8988T (cell line): ENCODE results near the gene SLC5A5.

Experiments
- DNase-seq: peaks from one replicate; pipeline ENCODE4 v3.0.0; 2011

SLC5A5 gene

DNA sequence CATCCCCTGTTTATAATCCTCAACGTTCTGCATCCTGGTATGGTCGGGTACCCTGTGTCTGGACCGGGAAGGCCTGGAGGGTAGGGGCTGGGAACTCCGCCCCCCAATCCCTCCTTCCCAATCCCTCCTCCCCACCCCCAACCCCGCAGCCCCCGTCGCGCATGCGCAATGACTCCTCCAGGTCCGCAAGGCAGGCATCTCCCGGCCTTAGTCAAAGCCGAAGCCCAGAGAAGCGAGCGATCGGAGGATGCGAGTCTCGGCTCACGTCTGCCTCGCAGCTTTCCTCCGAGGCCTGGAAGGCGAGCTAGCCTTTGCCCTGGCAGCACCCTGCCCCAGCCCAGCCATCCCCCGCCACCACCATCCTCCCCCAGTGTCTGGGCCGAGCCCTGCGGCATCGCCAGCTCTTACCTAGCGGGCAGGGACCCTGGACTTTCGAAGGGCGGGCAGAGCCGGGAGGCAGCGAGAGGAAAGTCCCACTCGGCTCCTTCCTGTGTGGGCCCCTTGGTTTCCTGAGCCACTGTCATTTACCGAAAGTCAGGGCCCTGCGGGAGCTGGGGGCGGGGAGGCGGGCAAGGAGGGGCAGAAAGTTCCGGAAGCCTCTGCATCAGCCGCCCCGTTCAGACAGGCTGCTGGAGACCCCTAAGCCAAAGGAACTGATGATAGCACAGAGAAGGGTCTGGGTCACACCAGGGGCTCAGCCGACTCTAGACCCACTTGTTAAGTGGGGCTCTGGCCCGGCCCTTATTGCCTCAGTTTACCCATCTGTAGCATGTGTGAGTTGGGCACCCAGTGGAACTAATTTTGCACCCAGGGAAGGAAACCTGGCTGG, 24.0 kb upstream of the SLC5A5 start, which contains the start of gene JAK3:
TSS of gene JAK3 (minus strand) at position 445 of the 829 bp plus-strand sequence. CDS start 3,565 bp downstream, outside the sequence.
- no peak for DNase-seq

DNA sequence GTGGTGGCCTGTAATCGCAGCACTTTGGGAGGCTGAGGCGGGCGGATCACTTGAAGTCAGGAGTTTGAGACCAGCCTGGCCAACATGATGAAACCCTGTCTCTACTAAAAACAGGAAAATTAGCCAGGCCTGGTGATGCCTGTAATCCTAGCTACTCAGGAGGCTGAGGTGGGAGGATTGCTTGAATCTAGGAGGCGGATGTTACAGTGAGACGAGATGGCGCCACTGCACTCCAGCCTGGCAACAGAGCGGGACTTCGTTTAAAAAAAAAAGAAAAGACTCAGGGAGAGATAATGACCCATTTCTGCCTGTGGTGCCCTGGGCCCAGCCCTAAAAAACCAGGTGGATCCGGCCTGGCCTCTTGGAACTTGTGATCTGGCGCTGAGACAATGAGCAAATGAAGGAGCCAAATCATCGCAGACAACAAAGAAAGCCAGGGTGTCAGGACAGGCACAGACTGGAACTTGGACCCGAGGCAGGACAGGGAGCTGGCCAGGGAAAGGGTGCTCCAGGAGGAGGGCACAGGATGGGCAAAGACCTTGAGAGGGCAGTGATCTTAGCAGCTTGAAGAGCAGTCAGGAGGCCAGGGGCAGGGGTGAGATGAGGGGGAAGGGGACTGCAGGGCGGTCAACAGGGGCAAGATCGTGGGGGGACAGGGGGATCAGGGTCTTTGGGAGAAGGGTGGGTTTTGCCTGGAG, 23.0 kb upstream of the SLC5A5 start:
- DNase-seq, result no peak

DNA sequence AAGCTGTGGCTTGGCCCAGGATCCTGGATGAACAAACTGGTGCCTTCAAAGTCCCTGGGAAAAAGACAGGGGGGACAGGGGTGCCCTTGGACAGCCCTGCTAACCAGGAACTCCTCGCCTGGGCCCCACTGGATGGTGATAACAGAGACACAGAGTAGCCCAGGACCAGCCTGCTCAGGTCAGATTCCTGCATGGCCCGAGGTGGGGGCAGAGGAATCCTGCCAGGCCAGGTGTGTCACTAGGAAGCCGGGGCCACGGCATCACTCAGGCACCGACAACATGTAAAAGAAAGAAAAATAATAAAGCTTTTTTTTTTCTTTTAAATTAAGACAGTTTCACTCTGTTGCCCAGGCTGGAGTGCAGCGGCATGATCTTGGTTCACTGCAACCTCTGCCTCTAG, 17.7 kb upstream of the SLC5A5 start:
- no peak for DNase-seq

- peak; percentile 93 for DNase-seq
Observed at GRCh38 chr19:17855280-17856152, 16.2 kb upstream of the SLC5A5 start.

- DNase-seq, result peak; percentile 84
Observed at GRCh38 chr19:17859533-17860330, 12.0 kb upstream of the SLC5A5 start, which contains the start of gene RPL18A. TSS of gene RPL18A (plus strand) at chr19:17859910. CDS start at chr19:17859957, 47 bp downstream.

GRCh38 chr19:17860331-17860992, 11.3 kb upstream of the SLC5A5 start:
- no peak for DNase-seq

DNA sequence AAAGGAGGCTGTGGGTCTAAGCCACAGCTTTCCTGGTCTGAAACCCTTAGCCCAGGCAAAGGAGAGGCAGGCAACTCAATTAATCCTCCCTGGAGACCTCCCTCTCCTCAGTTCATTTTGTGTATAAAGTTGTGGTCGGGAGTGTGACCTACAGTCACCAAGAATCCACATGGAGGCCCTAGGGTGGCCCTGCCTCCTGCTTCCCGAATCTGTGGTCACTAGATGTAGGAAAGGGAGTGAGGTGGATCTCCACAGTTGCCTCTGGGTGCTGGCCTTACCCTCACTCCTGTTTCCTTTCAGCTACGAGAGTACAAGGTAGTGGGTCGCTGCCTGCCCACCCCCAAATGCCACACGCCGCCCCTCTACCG, 10.8 kb upstream of the SLC5A5 start:
- no peak for DNase-seq

- DNase-seq, result no peak
Observed at GRCh38 chr19:17861542-17862402, 10.0 kb upstream of the SLC5A5 start.

GRCh38 chr19:17862711-17863519, 8.8 kb upstream of the SLC5A5 start:
- no peak for DNase-seq

DNA sequence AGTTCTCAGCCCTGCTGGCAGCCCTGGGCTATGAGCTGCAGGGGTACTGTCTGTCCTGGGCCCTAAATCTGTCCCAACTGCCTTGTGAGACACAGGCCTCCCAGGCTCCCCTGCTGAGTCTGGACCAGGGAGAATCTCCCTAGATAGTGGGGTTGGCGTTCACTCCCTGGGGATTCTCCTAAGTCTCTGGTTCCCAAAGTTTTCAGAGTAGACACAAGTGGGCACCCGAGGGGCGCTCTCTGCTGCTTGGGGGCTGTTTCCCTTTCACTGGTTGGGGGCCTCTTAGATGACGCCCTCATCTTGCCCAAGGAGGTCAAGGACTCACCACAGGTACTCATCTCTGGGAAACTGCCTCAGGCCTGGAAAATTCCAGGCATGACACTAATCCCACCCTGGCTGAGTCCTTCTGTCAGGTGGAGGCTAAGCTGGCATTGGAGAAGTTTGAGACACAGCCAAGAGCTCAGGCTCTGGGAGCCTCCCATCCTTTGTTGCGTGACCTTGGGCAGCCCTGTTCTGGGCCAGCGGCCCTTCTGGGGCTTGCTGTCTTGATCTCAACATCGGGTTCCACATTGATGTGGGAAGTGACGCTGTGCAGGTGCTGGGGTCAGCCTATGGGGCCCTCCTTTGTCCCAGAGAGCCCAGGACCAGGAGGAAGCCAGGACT, 8.1 kb upstream of the SLC5A5 start:
- DNase-seq, result no peak

- no peak for DNase-seq
Observed at GRCh38 chr19:17865364-17866311, 6.1 kb upstream of the SLC5A5 start.

DNA sequence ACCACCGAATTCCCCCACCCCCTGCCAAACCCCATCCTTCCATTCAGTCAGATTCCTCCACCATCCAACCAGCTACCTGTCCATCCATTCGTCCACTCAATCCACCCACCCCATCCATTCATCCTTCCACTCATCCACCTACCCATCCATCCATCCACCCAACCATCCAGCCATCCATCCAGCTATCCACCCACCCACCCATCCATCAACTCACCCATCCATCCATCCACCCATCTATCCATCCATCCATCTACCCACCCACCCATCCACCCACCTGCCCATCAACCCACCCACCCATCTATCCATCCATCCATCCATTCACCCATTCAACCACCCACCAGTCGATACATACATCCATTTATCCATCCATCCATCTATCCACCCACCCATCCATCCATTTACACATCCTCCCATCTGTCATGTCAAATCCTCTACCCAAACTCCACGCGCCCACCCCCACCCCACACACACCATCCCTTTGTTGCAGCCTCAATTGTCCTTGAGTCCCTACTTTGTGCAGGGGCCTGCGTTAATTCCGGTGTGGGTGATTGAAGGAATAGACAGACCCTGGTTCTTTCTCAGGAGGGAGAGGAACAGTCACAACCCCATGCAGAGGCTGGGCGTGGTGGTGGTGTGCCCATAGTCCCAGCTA, 5.3 kb upstream of the SLC5A5 start:
- DNase-seq, result no peak

GRCh38 chr19:17866964-17867486, 4.7 kb upstream of the SLC5A5 start:
- no peak for DNase-seq

DNA sequence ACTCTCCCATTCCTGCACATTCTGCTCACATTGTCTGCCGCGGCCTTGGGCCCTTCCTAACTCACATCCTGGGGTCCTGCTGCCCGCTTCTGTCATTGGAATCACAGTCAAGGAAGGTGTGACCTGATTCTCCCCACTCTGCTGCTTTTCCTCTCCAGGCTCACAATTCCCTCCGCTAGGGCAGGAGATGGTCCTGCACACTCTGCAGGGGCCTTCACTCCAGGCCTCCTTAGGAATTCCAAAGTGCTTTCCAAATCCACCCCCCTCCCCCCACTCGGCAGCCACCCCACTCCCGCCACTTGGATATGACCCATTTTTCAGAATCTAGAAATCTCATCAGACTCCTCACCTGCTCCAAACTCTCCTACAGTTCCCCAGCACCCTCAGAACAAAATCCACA, 3.1 kb upstream of the SLC5A5 start:
- no peak for DNase-seq

- DNase-seq, result no peak
Observed at GRCh38 chr19:17869114-17869608, 2.6 kb upstream of the SLC5A5 start.

DNA sequence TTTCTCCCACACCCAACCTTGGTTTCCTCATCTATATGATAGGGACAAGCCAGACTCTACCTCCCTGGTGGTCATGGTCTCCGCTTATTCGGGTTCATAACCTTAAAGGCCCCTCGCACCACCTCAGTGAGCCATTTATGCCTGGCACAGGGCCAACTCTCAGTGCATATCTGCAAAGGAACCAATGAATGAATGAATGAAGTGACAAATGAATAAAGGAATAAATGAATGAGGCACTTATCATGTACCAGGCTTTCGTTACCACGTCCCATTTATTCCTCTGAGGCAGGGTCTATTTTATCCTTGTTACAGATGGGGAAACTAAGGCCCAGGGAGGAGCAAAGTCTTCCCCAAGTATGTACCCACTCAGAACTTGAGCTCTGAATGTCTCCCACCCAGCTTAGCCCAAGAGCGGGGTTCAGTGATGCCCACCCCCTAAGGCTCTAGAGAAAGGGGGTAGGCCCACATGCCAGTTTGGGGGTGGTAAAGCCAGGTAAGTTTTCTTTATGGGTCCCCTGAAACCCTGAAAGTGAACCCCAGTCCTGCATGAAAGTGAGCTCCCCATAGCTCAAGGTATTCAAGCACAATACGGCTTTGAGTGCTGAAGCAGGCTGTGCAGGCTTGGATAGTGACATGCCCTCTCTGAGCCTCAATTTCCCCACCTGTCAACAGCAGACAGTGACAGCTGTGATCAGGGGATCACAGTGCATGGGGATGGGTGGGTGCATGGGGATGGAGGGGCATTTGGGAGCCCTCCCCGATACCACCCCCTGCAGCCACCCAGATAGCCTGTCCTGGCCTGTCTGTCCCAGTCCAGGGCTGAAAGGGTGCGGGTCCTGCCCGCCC, 490 bp upstream of the SLC5A5 start:
- no peak for DNase-seq
